GM12801 (cell line): ENCODE measurements around the gene EFHD1.

ENCODE experiments used
- TF ChIP-seq, protein P1 (sequence below): IDR thresholded peaks from one replicate; pipeline ENCODE4 v1.5.1; 2011; ENCODE audit warnings: control low read depth; ENCODE audit not compliant: insufficient read length; ENCODE audit errors: extremely low read depth

EFHD1 gene

DNA sequence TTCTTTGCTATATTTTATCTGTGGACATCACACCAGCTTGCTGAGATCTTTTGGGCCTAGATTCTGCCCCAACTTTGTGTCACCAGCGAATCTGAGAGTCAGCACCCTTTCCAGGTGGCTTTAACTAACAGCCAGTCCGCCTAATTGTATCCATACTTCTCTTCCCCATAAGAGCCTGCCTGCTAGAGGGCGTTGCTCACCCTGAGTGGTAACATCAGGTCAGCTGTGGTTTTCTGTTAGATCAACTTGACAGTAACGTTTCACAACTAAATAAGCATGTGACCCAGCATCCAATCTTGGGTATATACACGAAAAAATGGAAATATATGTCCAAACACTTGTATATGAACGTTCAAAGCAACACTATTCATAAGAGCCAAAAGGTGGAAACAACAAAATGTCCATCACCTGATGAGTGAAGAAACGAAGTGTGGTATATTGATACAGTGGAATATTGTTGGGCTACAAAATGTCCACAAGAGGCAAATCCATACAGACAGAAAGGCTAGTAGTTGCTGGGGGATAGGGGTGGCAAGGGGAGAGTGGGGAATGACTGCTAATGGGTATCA lies 24.9 kb downstream of the EFHD1 start:
- TF ChIP-seq, protein P1, sequence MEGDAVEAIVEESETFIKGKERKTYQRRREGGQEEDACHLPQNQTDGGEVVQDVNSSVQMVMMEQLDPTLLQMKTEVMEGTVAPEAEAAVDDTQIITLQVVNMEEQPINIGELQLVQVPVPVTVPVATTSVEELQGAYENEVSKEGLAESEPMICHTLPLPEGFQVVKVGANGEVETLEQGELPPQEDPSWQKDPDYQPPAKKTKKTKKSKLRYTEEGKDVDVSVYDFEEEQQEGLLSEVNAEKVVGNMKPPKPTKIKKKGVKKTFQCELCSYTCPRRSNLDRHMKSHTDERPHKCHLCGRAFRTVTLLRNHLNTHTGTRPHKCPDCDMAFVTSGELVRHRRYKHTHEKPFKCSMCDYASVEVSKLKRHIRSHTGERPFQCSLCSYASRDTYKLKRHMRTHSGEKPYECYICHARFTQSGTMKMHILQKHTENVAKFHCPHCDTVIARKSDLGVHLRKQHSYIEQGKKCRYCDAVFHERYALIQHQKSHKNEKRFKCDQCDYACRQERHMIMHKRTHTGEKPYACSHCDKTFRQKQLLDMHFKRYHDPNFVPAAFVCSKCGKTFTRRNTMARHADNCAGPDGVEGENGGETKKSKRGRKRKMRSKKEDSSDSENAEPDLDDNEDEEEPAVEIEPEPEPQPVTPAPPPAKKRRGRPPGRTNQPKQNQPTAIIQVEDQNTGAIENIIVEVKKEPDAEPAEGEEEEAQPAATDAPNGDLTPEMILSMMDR: no peak

DNA sequence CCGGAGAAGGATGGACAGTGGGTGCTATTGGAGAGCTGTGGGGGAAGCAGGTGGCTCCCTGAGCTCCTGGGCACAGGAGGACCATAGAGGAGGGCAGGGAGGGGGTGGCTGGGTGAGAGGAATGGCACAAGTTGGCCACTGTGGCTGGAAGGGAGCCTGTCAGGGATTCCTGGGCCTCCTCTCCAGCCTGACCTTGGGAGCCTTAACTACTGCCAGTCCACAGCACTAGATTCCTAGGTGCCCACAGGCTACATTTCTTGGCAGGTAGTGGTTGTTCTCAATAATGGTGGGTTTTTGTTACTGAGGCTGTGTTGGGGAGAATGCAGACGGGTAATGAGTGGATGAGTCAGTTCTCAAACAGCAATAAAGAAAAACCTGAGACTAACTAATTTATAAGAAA lies 26.0 kb downstream of the EFHD1 start:
- TF ChIP-seq, protein P1: no peak

GRCh38 chr2:232662486-232663260 lies 29.3 kb downstream of the EFHD1 start:
- TF ChIP-seq, protein P1: no peak

- TF ChIP-seq, protein P1: no peak
These were observed 32.8 kb downstream of the EFHD1 start for GRCh38 chr2:232666051-232666805.

- TF ChIP-seq, protein P1: no peak
These were observed 34.7 kb downstream of the EFHD1 start for GRCh38 chr2:232667989-232668583.

DNA sequence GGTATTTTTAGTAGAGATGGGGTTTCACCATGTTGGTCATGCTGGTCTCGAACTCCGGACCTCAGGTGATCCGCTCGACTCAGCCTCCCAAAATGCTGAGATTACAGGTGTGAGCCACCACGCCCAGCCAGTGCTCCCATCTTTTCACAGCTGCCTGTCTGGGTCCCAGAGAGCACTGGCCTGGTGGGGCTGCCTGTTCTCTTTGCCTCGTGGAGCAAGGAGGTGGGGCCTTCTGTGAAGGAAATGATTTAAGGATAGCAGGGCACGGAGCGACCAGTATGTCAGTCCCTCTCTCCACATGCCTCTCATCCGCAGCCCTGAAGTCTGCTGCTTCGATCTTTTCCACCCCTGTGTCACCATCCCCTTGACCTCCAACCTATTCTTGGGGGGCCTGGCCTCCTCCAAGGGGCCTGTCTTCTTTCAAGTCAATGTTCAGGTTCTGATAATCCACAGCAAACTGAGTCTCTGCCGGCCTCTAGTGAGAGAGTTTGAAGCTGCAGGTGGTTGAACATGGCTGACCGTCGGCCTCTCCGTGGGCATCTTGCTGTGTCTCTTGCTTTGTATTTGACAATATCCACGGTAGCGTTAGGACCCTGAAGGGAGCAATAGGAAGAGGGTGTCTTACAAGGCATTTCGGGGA lies 35.5 kb downstream of the EFHD1 start:
- TF ChIP-seq, protein P1: no peak

GRCh38 chr2:232672588-232672987 lies 39.2 kb downstream of the EFHD1 start:
- TF ChIP-seq, protein P1: no peak
